Middle frontal gyrus (tissue), 1 donor: ENCODE data around the gene TOR3A.

ENCODE experiments used
- DNase-seq: peaks from one replicate; pipeline ENCODE4 v3.0.0-alpha.2; 2015; ENCODE audit warnings: low spot score; ENCODE audit errors: extremely low spot score

Gene TOR3A

GRCh38 chr1:179061360-179062282, 20.2 kb upstream of the TOR3A start:
- no peak for DNase-seq

GRCh38 chr1:179066471-179066870, 15.4 kb upstream of the TOR3A start:
- DNase-seq, result no peak

- DNase-seq, result no peak
These were observed 4.5 kb upstream of the TOR3A start for GRCh38 chr1:179077396-179077795.

- peak; percentile 74 for DNase-seq
These were observed 2.6 kb upstream of the TOR3A start for GRCh38 chr1:179079113-179079761.

- no peak for DNase-seq
These were observed 794 bp upstream of the TOR3A start for GRCh38 chr1:179080866-179081686.

GRCh38 chr1:179082333-179082998, 596 bp downstream of the TOR3A start:
- DNase-seq, result no peak

- DNase-seq, result no peak
These were observed 1.1 kb downstream of the TOR3A start for GRCh38 chr1:179082999-179083335.

- DNase-seq, result no peak
These were observed 1.7 kb downstream of the TOR3A start for GRCh38 chr1:179083533-179083932.

- no peak for DNase-seq
These were observed 5.8 kb downstream of the TOR3A start for GRCh38 chr1:179087665-179088064.

GRCh38 chr1:179089827-179090482, 8.1 kb downstream of the TOR3A start:
- no peak for DNase-seq

GRCh38 chr1:179090522-179090921, 8.7 kb downstream of the TOR3A start:
- DNase-seq, result no peak

GRCh38 chr1:179090923-179091322, 9.1 kb downstream of the TOR3A start:
- no peak for DNase-seq

- no peak for DNase-seq
These were observed 9.9 kb downstream of the TOR3A start for GRCh38 chr1:179091691-179092165.

GRCh38 chr1:179092896-179093461, 11.1 kb downstream of the TOR3A start:
- DNase-seq, result no peak

GRCh38 chr1:179094818-179095217, 12.9 kb downstream of the TOR3A start:
- no peak for DNase-seq

- DNase-seq, result no peak
These were observed 13.5 kb downstream of the TOR3A start for GRCh38 chr1:179095377-179095776.

- no peak for DNase-seq
These were observed 14.1 kb downstream of the TOR3A start for GRCh38 chr1:179095924-179096323.

- no peak for DNase-seq
These were observed 18.0 kb downstream of the TOR3A start for GRCh38 chr1:179099891-179100290.

GRCh38 chr1:179101566-179101965, 19.7 kb downstream of the TOR3A start:
- no peak for DNase-seq

GRCh38 chr1:179103999-179104398, 22.1 kb downstream of the TOR3A start:
- DNase-seq, result no peak
